CD4-positive, alpha-beta T cell (primary cell): ENCODE results near the gene RIMKLB. TPM values are rescaled to one million over a fixed set of nuclear protein-coding genes. Genes with fewer than 3 reads are reported as not detected.

Experiments
- ATAC-seq: fragments of 200-7000 bp; cut with Tn5 transposase; one replicate; pipeline ENCODE4 v1.10.0; 2022; ENCODE audit warnings: mild to moderate bottlenecking; ENCODE audit not compliant: poor library complexity
- CTCF ChIA-PET: fragments of 350-600 bp; sonication (Branson Sonifier 250); formaldehyde crosslinking; loops from one replicate; lab custom pipeline; 2021; ENCODE audit warnings: antibody characterized with exemption, inconsistent platforms; lab: Charles Lee
- POLR2A ChIA-PET: fragments of 350-600 bp; sonication (Branson Sonifier 250); formaldehyde crosslinking; loops from one replicate; lab custom pipeline; 2021; ENCODE audit warnings: antibody characterized with exemption, inconsistent platforms; lab: Charles Lee
- DNase-seq, 14 experiments: peaks; one replicate each; pipeline ENCODE4 v3.0.0-alpha.2; 2013 to 2020; ENCODE audit warnings: mixed read lengths in 2 of 14
- H3K27ac ChIP-seq, 2 donors: one replicate each; pipeline versions ENCODE4 v1.5.1 to v1.7.0; 2013; ENCODE audit warnings: low read length in 2 of 2, low read depth in 1 of 2, mild to moderate bottlenecking in 1 of 2
- H3K27me3 ChIP-seq, 2 experiments: 1 replicate in 1 of 2; 2 replicates in 1 of 2; pipeline versions ENCODE4 v1.6.1 to v1.7.0; 2013; ENCODE audit warnings: low read length in 2 of 2, control low read depth in 1 of 2, mild to moderate bottlenecking in 1 of 2, moderate library complexity in 1 of 2; ENCODE audit not compliant: insufficient read depth in 2 of 2, control insufficient read depth in 1 of 2
- H3K36me3 ChIP-seq: one replicate; pipeline ENCODE4 v1.6.1; 2013; ENCODE audit warnings: low read length, control low read depth; ENCODE audit not compliant: insufficient read depth
- H3K4me1 ChIP-seq: one replicate; pipeline ENCODE4 v1.6.1; 2013; ENCODE audit warnings: low read length, control low read depth; ENCODE audit not compliant: insufficient read depth
- H3K4me3 ChIP-seq: one replicate; pipeline ENCODE4 v1.5.1; 2013; ENCODE audit warnings: mild to moderate bottlenecking, low read length, moderate library complexity
- H3K9me3 ChIP-seq, 2 experiments: 1 replicate in 1 of 2; 2 replicates in 1 of 2; pipeline versions ENCODE4 v1.6.1 to v1.7.0; 2013; ENCODE audit warnings: low read length in 2 of 2, mild to moderate bottlenecking in 2 of 2, control low read depth in 1 of 2, moderate library complexity in 1 of 2; ENCODE audit not compliant: control insufficient read depth in 1 of 2, insufficient read depth in 1 of 2
- H3K27ac Mint-ChIP-seq: one replicate; pipeline ENCODE4 v1.8.0; 2020; ENCODE audit warnings: mixed read lengths
- H3K27me3 Mint-ChIP-seq: one replicate; pipeline ENCODE4 v1.8.0; 2021; ENCODE audit warnings: mixed read lengths
- H3K36me3 Mint-ChIP-seq: one replicate; pipeline ENCODE4 v1.8.0; 2021; ENCODE audit warnings: low read depth, mixed read lengths
- H3K4me1 Mint-ChIP-seq: one replicate; pipeline ENCODE4 v1.8.0; 2021; ENCODE audit warnings: low read depth, mixed read lengths
- H3K4me3 Mint-ChIP-seq: one replicate; pipeline ENCODE4 v1.8.0; 2020; ENCODE audit warnings: mild to moderate bottlenecking, mixed read lengths
- H3K9me3 Mint-ChIP-seq: one replicate; pipeline ENCODE4 v1.8.0; 2020; ENCODE audit warnings: mixed read lengths
- intact Hi-C, 2 experiments: fragments of 100-400 bp; cut with DNase I in 1 of 2; cut with micrococcal nuclease in 1 of 2; formaldehyde crosslinking; loops; one replicate each; pipeline versions ENCODE4 v1.15.1 to v1.9.0; 2023 to 2025; cut with DNase I, micrococcal nuclease
- total RNA-seq, 174 experiments: library from RNA in 2 of 174; stranded (reverse) in 2 of 174; gene quantifications; one replicate each; pipeline ENCODE4 v1.2.3 and lab custom pipeline; 2021 to 2026
- TF ChIP-seq, protein P1 (sequence below): fragments of 200-600 bp; IDR thresholded peaks from one replicate; pipeline ENCODE4 v1.8.0; 2022; ENCODE audit warnings: antibody characterized with exemption, mild to moderate bottlenecking

RIMKLB gene
- total RNA-seq, 2 experiments from 2014 or later, result 14.8 to 15.2 TPM

DNA sequence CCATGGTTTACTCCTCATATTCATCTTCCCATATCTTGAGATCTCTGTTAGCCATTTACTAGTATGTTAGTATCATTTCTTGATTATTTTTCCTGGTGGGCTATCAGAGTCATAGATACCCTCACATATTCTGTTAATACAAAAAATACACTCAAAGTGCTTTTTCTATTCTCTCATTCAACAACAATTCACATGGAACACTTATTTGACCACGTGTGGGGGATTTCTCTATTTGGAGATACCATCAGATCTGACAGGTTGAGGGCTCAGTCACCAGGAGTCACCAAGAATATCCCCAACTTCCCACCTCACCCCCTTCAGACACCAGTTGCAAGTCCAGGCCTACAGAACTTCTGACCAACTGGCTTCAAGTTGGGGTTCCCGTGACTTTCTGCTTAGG lies 72.7 kb downstream of the RIMKLB start:
- ChIA-PET CTCF (no interaction called here), POLR2A (no interaction called here)
- no peak for DNase-seq
- no peak for ATAC-seq
- no peaks in the 10 kb centered on the region for H3K36me3 ChIP-seq
- no peak overlapping the region for H3K27ac ChIP-seq
- H3K9me3 ChIP-seq, result no peaks in the 10 kb centered on the region
- H3K27me3 ChIP-seq, result no peaks in the 10 kb centered on the region
- Mint-ChIP-seq H3K4me1 (no peaks in the 10 kb centered on the region), H3K36me3 (peaks cover 44% of the 10 kb centered on the region), H3K27ac (no peak overlapping the region), H3K27me3 (no peaks in the 10 kb centered on the region), H3K9me3 (no peaks in the 10 kb centered on the region), H3K4me3 (no peak overlapping the region)
- intact Hi-C loops, result no loop called here
- no peaks in the 10 kb centered on the region for H3K4me1 ChIP-seq
- TF ChIP-seq, protein P1, sequence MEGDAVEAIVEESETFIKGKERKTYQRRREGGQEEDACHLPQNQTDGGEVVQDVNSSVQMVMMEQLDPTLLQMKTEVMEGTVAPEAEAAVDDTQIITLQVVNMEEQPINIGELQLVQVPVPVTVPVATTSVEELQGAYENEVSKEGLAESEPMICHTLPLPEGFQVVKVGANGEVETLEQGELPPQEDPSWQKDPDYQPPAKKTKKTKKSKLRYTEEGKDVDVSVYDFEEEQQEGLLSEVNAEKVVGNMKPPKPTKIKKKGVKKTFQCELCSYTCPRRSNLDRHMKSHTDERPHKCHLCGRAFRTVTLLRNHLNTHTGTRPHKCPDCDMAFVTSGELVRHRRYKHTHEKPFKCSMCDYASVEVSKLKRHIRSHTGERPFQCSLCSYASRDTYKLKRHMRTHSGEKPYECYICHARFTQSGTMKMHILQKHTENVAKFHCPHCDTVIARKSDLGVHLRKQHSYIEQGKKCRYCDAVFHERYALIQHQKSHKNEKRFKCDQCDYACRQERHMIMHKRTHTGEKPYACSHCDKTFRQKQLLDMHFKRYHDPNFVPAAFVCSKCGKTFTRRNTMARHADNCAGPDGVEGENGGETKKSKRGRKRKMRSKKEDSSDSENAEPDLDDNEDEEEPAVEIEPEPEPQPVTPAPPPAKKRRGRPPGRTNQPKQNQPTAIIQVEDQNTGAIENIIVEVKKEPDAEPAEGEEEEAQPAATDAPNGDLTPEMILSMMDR, result no peak
- H3K4me3 ChIP-seq, result no peak overlapping the region

DNA sequence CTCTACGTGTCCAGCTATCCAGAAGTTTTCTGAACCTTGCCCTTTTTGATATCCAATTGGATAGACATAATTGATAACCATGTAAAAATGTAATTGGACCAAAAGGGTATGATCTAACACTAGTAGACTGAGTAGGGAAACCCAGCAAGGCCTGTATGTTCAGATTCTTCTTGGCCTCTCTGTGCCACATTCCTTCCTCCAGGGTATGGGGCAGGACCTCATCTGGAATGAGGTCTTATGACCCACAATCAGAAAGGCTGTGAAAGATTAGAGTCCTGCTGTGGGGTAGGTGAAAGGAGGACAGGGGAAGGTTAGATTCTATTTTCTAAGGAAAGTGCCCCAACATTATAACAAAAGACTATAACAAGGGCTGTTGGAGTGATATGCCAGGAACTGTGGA lies 73.3 kb downstream of the RIMKLB start:
- H3K27me3 ChIP-seq, result no peaks in the 10 kb centered on the region
- H3K36me3 Mint-ChIP-seq, result peaks cover 45% of the 10 kb centered on the region

DNA sequence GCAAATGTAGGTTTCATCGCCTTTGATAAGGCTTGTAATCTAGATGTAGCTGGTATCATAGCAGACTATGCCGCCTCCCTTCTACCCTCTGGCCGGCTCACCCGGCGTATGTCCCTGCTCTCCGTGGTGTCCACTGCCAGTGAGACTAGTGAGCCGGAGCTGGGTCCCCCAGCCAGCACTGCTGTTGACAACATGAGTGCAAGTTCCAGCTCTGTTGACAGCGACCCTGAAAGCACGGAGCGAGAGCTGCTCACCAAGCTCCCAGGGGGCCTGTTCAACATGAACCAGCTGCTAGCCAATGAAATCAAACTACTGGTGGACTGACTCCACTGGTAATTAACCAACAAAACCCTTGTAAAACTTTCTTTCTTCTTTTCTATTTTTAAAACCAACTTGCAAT lies 75.7 kb downstream of the RIMKLB start:
- TF ChIP-seq, protein P1, result no peak
- ATAC-seq (no peak), DNase-seq (no peak)
- no peak overlapping the region for H3K4me3 Mint-ChIP-seq
- peaks cover 40% of the 10 kb centered on the region for H3K36me3 Mint-ChIP-seq
- ChIA-PET POLR2A (no interaction called here), CTCF (no interaction called here)
- no peaks in the 10 kb centered on the region for H3K27me3 ChIP-seq
- H3K9me3 ChIP-seq, result no peaks in the 10 kb centered on the region
- no peak overlapping the region for H3K27ac ChIP-seq
- H3K4me1 Mint-ChIP-seq, result no peaks in the 10 kb centered on the region
- no peaks in the 10 kb centered on the region for H3K9me3 Mint-ChIP-seq
- H3K27ac Mint-ChIP-seq, result no peak overlapping the region
- no peaks in the 10 kb centered on the region for H3K36me3 ChIP-seq
- no peaks in the 10 kb centered on the region for H3K4me1 ChIP-seq
- H3K27me3 Mint-ChIP-seq, result no peaks in the 10 kb centered on the region
- intact Hi-C loops, result no loop called here
- H3K4me3 ChIP-seq, result no peak overlapping the region

More for the DNA sequence above, 73.3 kb downstream of the RIMKLB start:
- no peaks in the 10 kb centered on the region for H3K27me3 Mint-ChIP-seq
- Histone ChIP-seq H3K27ac (no peak overlapping the region), H3K9me3 (no peaks in the 10 kb centered on the region), H3K4me1 (no peaks in the 10 kb centered on the region), H3K36me3 (no peaks in the 10 kb centered on the region), H3K4me3 (no peak overlapping the region)
- ATAC-seq (no peak), DNase-seq (no peak)
- H3K4me1 Mint-ChIP-seq, result no peaks in the 10 kb centered on the region
- ChIA-PET POLR2A (no interaction called here), CTCF (no interaction called here)
- H3K27ac Mint-ChIP-seq, result no peak overlapping the region
- H3K9me3 Mint-ChIP-seq, result no peaks in the 10 kb centered on the region
- TF ChIP-seq, protein P1, result no peak
- intact Hi-C loops, result no loop called here
- no peak overlapping the region for H3K4me3 Mint-ChIP-seq
